HG02870 (cell line): ENCODE results near the gene MYOC.
"Not testable (repeated sequence)": the region's sequence is repeated elsewhere in the genome, so short reads cannot be mapped to it uniquely, and the experiment has no call there.

Experiments used
- ATAC-seq: cut with Tn5 transposase; IDR thresholded peaks from one replicate; pipeline ENCODE4 v1.9.1; 2021; ENCODE audit warnings: mild to moderate bottlenecking, moderate library complexity; ENCODE audit not compliant: unreplicated experiment

Gene MYOC

GRCh38 chr1:171611306-171611705 is 41.2 kb downstream of the MYOC start:
- no peak for ATAC-seq

GRCh38 chr1:171610385-171610784 is 42.1 kb downstream of the MYOC start:
- no peak for ATAC-seq

- ATAC-seq = no peak
Observed at GRCh38 chr1:171606402-171606941, 46.0 kb downstream of the MYOC start.

GRCh38 chr1:171603042-171603441 is 49.4 kb downstream of the MYOC start:
- not testable (repeated sequence) for ATAC-seq

GRCh38 chr1:171600862-171601261 is 51.6 kb downstream of the MYOC start:
- no peak for ATAC-seq

- not testable (repeated sequence) for ATAC-seq
Observed at GRCh38 chr1:171600310-171600709, 52.2 kb downstream of the MYOC start.

GRCh38 chr1:171597203-171597602 is 55.3 kb downstream of the MYOC start:
- no peak for ATAC-seq

- ATAC-seq = no peak
Observed at GRCh38 chr1:171596705-171597104, 55.8 kb downstream of the MYOC start.

- ATAC-seq = no peak
Observed at GRCh38 chr1:171596119-171596518, 56.4 kb downstream of the MYOC start.

- ATAC-seq = peak; percentile 46
Observed at GRCh38 chr1:171595324-171595723, 57.2 kb downstream of the MYOC start.

GRCh38 chr1:171590022-171590421 is 62.5 kb downstream of the MYOC start:
- no peak for ATAC-seq

GRCh38 chr1:171588230-171588629 is 64.3 kb downstream of the MYOC start:
- no peak for ATAC-seq

GRCh38 chr1:171585715-171586114 is 66.8 kb downstream of the MYOC start:
- no peak for ATAC-seq
